GM19467 (cell line): Measurements from ENCODE around the gene MTCL1.

Experiments
- ATAC-seq: cut with Tn5 transposase; IDR thresholded peaks from one replicate; pipeline ENCODE4 v1.9.1; 2021; ENCODE audit warnings: mild to moderate bottlenecking, moderate library complexity; ENCODE audit not compliant: unreplicated experiment

The MTCL1 gene

DNA sequence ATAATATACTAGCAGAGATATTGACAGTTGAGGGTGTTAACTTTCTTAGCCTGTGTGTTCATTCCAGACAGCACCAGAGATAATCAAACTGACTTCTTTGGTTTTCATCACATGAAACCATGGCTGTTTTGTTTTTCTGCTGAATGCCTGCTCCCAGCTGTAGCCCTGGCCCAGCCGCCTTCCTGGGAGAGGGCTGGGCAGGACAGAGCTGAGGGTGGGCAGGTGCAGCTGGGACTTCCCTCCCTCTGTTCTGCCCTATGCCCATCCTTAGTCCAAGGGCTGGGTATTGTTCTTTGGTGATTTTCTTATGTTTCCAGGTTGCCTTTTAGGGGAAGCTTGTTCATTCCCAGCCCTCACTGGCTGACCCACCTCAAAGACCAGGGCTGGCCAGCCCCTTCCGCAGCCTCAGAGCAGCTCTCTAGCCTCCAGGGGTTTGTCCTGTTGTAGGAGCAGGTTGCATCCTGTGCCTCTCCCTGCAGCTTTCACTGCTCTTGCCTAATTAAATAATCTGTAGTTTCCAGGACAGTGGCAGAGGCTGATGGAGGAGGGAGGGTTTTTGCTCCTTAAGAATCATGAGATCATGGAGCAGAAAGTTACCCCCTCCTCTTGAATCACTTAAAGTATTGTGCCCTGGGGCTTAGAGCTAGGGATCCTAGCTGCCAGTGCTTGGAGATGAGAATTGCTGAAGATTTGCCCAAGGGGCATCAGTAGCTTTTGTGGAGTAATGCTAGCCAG is 61.4 kb downstream of the MTCL1 start:
- no peak for ATAC-seq

- no peak for ATAC-seq
These were observed 62.0 kb downstream of the MTCL1 start for GRCh38 chr18:8767340-8767739.

GRCh38 chr18:8769509-8770095 is 64.2 kb downstream of the MTCL1 start:
- no peak for ATAC-seq

GRCh38 chr18:8770657-8771056 is 65.3 kb downstream of the MTCL1 start:
- ATAC-seq = no peak

GRCh38 chr18:8771930-8772329 is 66.6 kb downstream of the MTCL1 start:
- no peak for ATAC-seq

DNA sequence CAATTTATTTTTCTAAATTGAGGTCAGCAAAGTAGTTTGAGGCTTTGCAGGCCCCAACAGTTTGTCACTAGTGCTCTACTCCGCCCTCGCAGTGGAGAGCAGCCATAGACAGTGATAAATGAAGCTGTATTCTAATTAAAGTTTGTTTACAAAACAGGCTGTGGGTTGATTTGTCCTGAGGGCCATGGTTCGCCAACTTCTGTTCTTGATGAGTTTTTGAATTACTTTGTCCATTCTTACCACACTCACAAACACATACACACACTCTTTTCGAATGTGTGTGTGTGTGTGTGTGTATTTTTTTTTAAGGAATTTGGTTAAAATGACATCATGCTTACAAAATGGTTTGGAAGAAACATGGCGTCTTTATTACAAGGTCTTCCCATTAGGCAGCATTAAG is 68.6 kb downstream of the MTCL1 start:
- no peak for ATAC-seq

- no peak for ATAC-seq
These were observed 70.9 kb downstream of the MTCL1 start for GRCh38 chr18:8776013-8776943.

- ATAC-seq = no peak
These were observed 72.5 kb downstream of the MTCL1 start for GRCh38 chr18:8777846-8778245.

DNA sequence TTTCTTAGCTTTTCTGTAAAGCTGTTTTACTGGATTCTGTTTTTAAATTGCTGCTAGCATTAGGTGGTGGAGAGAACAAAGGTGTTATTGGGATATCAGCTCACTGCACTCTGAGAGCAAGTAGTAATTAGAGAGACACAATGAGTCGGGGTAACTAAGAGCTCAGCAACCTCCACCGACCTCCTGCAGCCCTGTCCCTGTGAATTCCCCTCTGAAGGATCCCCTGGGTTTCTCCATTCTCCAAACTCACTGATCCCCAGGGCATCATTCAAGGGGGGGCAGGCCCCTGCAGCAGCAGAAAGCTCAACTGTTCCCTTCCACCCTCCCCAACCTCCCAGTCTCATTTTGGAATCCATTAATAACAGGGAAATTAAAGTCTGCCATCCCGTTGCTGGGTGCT is 73.0 kb downstream of the MTCL1 start:
- ATAC-seq = no peak

DNA sequence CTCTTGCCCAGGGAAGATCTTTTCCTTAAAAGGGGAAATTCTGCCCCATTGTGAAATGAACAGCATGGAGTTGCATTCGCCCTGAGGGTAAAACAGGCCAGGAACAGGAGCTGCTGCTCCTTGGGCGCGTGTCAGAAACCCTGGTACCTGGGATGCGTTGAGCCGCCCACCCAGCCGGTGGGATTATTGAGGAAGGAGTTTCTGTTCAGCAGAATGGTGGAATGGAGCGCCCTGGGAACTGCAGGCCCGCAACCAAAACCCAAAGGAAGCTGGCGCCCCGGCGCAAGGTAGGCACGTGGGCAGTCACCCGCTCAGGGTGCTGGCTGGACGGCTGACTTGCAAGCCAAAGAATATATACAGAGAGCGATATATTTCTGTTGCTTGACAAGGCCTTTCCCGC is 73.5 kb downstream of the MTCL1 start:
- ATAC-seq = no peak

DNA sequence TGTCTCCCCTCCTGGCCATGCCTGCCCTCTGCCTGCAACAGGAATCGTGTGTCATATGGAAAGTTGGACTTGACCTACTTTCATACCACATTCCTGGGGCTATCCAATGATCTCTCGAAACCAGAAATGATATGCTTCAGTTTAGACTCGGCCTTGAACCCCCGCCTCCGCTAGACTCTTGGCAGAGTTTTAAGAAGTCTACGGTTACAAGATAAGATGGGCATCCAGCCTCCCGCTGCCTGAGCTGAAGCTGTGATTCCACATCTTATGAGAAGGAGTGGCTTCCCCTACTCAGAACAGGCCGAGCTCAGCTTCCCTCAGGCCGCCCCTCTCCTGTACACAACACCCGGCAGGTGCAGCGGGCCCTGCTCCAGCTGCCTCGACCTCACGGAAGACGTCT is 73.9 kb downstream of the MTCL1 start:
- no peak for ATAC-seq

DNA sequence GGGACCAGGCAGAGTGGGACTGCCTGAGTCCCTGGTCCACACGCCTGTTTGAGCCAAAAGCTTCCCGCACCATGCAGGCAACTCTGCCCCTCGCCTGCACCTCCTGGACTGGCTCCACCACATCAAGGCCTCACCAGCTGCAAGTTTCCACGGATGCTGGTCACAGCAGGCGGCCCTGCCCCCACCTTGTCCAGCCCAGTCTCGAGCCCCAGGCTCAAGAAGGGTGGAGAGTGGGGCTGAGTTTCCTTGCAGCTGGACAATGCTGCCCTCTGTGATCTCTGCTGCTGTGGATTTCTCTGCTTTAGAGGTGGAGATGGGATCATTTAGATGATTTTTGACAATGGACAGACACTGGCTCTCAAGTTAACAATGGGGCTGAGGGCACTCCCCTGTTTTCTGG is 74.9 kb downstream of the MTCL1 start:
- no peak for ATAC-seq

GRCh38 chr18:8781671-8782070 is 76.3 kb downstream of the MTCL1 start:
- no peak for ATAC-seq

- ATAC-seq = no peak
These were observed 78.1 kb downstream of the MTCL1 start for GRCh38 chr18:8783335-8783993.

DNA sequence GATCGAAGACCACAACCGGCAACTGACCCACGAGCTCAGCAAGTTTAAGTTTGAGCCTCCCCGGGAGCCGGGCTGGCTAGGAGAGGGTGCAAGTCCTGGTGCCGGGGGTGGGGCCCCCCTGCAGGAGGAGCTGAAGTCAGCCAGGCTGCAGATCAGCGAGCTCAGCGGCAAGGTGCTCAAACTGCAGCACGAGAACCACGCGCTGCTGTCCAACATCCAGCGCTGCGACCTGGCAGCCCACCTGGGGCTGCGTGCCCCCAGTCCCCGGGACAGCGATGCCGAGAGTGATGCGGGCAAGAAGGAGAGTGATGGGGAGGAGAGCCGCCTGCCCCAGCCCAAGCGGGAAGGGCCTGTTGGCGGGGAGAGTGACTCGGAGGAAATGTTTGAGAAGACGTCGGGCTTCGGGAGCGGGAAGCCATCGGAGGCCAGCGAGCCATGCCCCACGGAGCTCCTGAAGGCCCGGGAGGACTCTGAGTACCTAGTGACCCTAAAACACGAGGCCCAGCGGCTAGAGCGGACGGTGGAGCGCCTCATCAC is 78.7 kb downstream of the MTCL1 start:
- ATAC-seq = no peak

DNA sequence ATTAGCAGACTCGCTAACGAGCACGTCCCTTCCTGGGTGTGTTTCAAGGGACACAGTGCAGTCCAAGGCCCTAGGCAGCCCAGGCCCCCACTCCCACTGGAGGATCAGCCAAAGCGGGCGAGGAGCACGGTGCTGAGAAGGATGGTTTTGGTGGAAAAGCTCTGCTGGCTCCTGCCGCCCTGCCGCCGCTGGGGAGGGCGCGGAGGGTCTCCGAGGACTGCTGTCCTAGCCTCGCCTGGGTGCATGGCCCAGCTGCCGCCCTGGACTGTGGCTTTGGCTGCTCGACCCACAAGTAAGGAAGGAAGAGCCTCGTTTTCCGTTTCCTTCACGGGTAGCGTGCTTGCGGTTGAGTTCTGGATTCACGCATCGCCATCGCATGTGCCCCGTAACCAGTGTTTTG is 79.9 kb downstream of the MTCL1 start:
- ATAC-seq = no peak

- no peak for ATAC-seq
These were observed 80.6 kb downstream of the MTCL1 start for GRCh38 chr18:8785855-8786482.

- no peak for ATAC-seq
These were observed 81.4 kb downstream of the MTCL1 start for GRCh38 chr18:8786483-8787370.

- ATAC-seq = no peak
These were observed 82.0 kb downstream of the MTCL1 start for GRCh38 chr18:8787371-8787670.

- no peak for ATAC-seq
These were observed 82.4 kb downstream of the MTCL1 start for GRCh38 chr18:8787794-8788193.
